ENCODE data around the gene GAB2. TPM values are rescaled to one million over a fixed set of nuclear protein-coding genes. Genes with fewer than 3 reads are reported as not detected.

GAB2 gene
- total and polyA plus RNA-seq, 2 of the 4 experiments (the other 2 are of a cell fraction): 3.3 to 5.9 TPM

GRCh38 chr11:78332872-78333271, 84.7 kb downstream of the GAB2 start:
- ATAC-seq (ENCODE audit: low read depth) (no peak), DNase-seq (no peak)
- H2BK15ac ChIP-seq (ENCODE audit: low read depth, low read length): no peak overlapping the region
- ChIA-PET POLR2A (ENCODE audit: unreplicated experiment) (no interaction called here), CTCF (no interaction called here)
- no peaks in the 10 kb centered on the region for H3K4me1 ChIP-seq (ENCODE audit: control insufficient read depth, insufficient read depth, low read length)
- no peaks in the 10 kb centered on the region for H3K27me3 ChIP-seq (ENCODE audit: control insufficient read depth, insufficient read depth, low read length)
- H3K79me1 ChIP-seq (ENCODE audit: low read depth in 1 of 2, low read length in 2 of 2): peaks cover 4 to 18% of the 10 kb centered on the region in 2 experiments; a peak in 3 of 4 replicates
- no peak overlapping the region for H3K4ac ChIP-seq (ENCODE audit: low read depth, low read length)
- H2AFZ ChIP-seq (replicated peaks; ENCODE audit: low read length, poor library complexity): no peak overlapping the region
- no TSS peak for BruUV-seq (replicated peaks)
- in situ Hi-C loops (cut with MboI; ENCODE audit: low sequenced_read_pairs): no loop called here
- no peak overlapping the region for H2BK5ac ChIP-seq (ENCODE audit: low read depth, low read length, poor library complexity, severe bottlenecking)
- no peak overlapping the region for H4K8ac ChIP-seq (ENCODE audit: low read depth in 2 of 2, low read length in 2 of 2)
- no peak overlapping the region for H4K91ac ChIP-seq (ENCODE audit: insufficient read depth, low read depth, low read length)
- no peak overlapping the region for H4K5ac ChIP-seq (ENCODE audit: low read depth, low read length)
- TF ChIP-seq CEBPB (IDR thresholded peaks at IDR 0.05; ENCODE audit: low read depth, low read length) (no peak), NFE2L2 (IDR thresholded peaks at IDR 0.05; ENCODE audit: low read depth, low read length) (no peak), BHLHE40 (IDR thresholded peaks at IDR 0.05; ENCODE audit: low read depth, low read length) (no peak), MAFK (IDR thresholded peaks at IDR 0.05; ENCODE audit: low read depth, low read length) (no peak), MXI1 (IDR thresholded peaks at IDR 0.05; ENCODE audit: borderline replicate concordance, low read depth, low read length) (no peak), CHD1 (IDR thresholded peaks at IDR 0.05; ENCODE audit: low read depth, low read length) (no peak), RCOR1 (IDR thresholded peaks at IDR 0.05; ENCODE audit: insufficient replicate concordance, low read length) (no peak), POLR2A (IDR thresholded peaks at IDR 0.05; ENCODE audit: low read depth, low read length) (no peak), MAZ (IDR thresholded peaks at IDR 0.05; ENCODE audit: borderline replicate concordance, low read depth, low read length) (no peak), RAD21 (IDR thresholded peaks at IDR 0.05; ENCODE audit: low read length) (no peak), RFX5 (IDR thresholded peaks at IDR 0.05; ENCODE audit: low read depth, low read length) (no peak), FOS (IDR thresholded peaks at IDR 0.05; ENCODE audit: low read depth, low read length) (no peak)
- TF ChIP-seq, protein P1, sequence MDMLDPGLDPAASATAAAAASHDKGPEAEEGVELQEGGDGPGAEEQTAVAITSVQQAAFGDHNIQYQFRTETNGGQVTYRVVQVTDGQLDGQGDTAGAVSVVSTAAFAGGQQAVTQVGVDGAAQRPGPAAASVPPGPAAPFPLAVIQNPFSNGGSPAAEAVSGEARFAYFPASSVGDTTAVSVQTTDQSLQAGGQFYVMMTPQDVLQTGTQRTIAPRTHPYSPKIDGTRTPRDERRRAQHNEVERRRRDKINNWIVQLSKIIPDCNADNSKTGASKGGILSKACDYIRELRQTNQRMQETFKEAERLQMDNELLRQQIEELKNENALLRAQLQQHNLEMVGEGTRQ (IDR thresholded peaks at IDR 0.05; ENCODE audit: low read depth, low read length): no peak
- H2AK9ac ChIP-seq (replicated peaks; ENCODE audit: low read depth, low read length, poor library complexity): no peak overlapping the region
- H3K23ac ChIP-seq (ENCODE audit: low read depth, low read length): no peak overlapping the region
- no peaks in the 10 kb centered on the region for H3K36me3 ChIP-seq (ENCODE audit: control insufficient read depth, insufficient read depth, low read length)
- no peak overlapping the region for H3K14ac ChIP-seq (replicated peaks; ENCODE audit: low read depth, low read length)
- WGBS, 2 experiments (ENCODE audit: extremely low coverage in 2 of 2, insufficient read length in 1 of 2): no CpG with 5 or more reads among the region's 1 CpG
- H2AK5ac ChIP-seq (ENCODE audit: low read depth, low read length): no peak overlapping the region
- intact Hi-C loops (cut with micrococcal nuclease): no loop called here
- H3K9ac ChIP-seq (ENCODE audit: low read depth, low read length): no peak overlapping the region
- no peaks in the 10 kb centered on the region for H4K20me1 ChIP-seq (ENCODE audit: insufficient read depth, low read length)
- H3K4me3 ChIP-seq (ENCODE audit: insufficient read depth, low read depth, low read length): no peak overlapping the region
- no peak overlapping the region for H2BK20ac ChIP-seq (ENCODE audit: low read depth, low read length)
- no peak overlapping the region for H2BK120ac ChIP-seq (ENCODE audit: low read depth, low read length)
- no peak overlapping the region for H3K4me2 ChIP-seq (ENCODE audit: low read depth, low read length)
- H3K9me3 ChIP-seq (ENCODE audit: control insufficient read depth, insufficient read depth, low read length): no peaks in the 10 kb centered on the region
- dilution Hi-C loops (cut with HindIII; ENCODE audit: low sequenced_read_pairs, unreplicated experiment): no loop called here
- H3K27ac ChIP-seq (ENCODE audit: insufficient read depth, low read length): no peak overlapping the region
- no peak overlapping the region for H3K56ac ChIP-seq (ENCODE audit: extremely low read depth, insufficient read depth, low read length)
- no peak overlapping the region for H3K18ac ChIP-seq (ENCODE audit: low read depth, low read length)
- H3K9me1 ChIP-seq (ENCODE audit: insufficient read depth, low read length): no peaks in the 10 kb centered on the region

Measured in IMR-90 (cell line).